ENCODE data around the gene ZNF83.

DNA sequence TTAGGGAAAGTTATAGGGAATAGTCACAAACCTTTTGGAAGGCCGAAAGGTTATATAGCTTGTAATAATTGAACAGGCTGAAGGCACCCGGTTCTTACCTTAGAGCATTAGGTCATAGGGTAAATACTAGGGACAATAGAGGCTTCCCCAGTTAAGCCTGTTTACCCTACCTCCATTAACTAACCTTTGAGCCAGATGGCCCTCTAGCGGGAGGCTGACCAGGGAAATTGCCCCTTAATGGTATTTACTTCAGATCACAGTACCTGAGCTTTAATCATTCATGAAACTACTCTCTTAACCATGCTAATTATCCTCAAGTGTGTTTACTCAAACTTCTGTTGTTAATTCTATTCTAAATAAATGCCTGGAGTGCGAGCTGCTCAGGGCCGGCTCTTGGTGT, 20.4 kb upstream of the ZNF83 start:
- no peak for TF ChIP-seq POLR2A (IDR thresholded peaks at IDR 0.05)
- TF ChIP-seq, protein P1, sequence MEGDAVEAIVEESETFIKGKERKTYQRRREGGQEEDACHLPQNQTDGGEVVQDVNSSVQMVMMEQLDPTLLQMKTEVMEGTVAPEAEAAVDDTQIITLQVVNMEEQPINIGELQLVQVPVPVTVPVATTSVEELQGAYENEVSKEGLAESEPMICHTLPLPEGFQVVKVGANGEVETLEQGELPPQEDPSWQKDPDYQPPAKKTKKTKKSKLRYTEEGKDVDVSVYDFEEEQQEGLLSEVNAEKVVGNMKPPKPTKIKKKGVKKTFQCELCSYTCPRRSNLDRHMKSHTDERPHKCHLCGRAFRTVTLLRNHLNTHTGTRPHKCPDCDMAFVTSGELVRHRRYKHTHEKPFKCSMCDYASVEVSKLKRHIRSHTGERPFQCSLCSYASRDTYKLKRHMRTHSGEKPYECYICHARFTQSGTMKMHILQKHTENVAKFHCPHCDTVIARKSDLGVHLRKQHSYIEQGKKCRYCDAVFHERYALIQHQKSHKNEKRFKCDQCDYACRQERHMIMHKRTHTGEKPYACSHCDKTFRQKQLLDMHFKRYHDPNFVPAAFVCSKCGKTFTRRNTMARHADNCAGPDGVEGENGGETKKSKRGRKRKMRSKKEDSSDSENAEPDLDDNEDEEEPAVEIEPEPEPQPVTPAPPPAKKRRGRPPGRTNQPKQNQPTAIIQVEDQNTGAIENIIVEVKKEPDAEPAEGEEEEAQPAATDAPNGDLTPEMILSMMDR (IDR thresholded peaks at IDR 0.05), result no peak

Data from esophagus squamous epithelium (tissue), 4 donors.